Esophagus squamous epithelium (tissue), 5 donors: ENCODE results near the gene PLCB4. TPM values are rescaled to one million over a fixed set of nuclear protein-coding genes. Genes with fewer than 3 reads are reported as not detected.

ENCODE experiments used
- DNase-seq: peaks from one replicate; lab custom pipeline; 2025; lab: John Stamatoyannopoulos, UW
- H3K27ac ChIP-seq, 4 donors: fragments of 200-600 bp; sonication (generic); one replicate each; pipeline ENCODE4 v1.5.1; 2016 to 2019; ENCODE audit warnings: mild to moderate bottlenecking in 1 of 4
- H3K27me3 ChIP-seq, 4 donors: fragments of 200-600 bp; sonication (generic); 1 replicate in 3 of 4; 2 replicates in 1 of 4; pipeline versions ENCODE4 v1.5.1 to v1.6.0; 2017 to 2021; ENCODE audit warnings: antibody characterized with exemption in 1 of 4
- H3K36me3 ChIP-seq, 3 donors: fragments of 200-600 bp; sonication (generic); one replicate each; pipeline ENCODE4 v1.5.1; 2016 to 2019
- H3K4me1 ChIP-seq, 3 donors: fragments of 200-600 bp; sonication (generic); one replicate each; pipeline ENCODE4 v1.5.1; 2017 to 2019
- H3K4me3 ChIP-seq, 4 donors: fragments of 200-600 bp; sonication (generic); 1 replicate in 3 of 4; 2 replicates in 1 of 4; pipeline ENCODE4 v1.5.1; 2016 to 2019; ENCODE audit warnings: mild to moderate bottlenecking in 2 of 4, moderate library complexity in 1 of 4
- H3K9me3 ChIP-seq, 3 donors: fragments of 200-600 bp; sonication (generic); one replicate each; pipeline ENCODE4 v1.5.1; 2016 to 2019
- POLR2A ChIP-seq, 4 donors: fragments of 450-650 bp; IDR thresholded peaks; one replicate each; pipeline ENCODE4 v1.6.1; 2017; ENCODE audit warnings: antibody characterized with exemption in 4 of 4, mild to moderate bottlenecking in 4 of 4, moderate library complexity in 3 of 4
- WGBS, 2 donors: methylation state at CpG; one replicate each; pipeline ENCODE4 v1.1.5; 2018; 5-methylcytosine and 5-hydroxymethylcytosine counted together
- intact Hi-C: fragments of 100-400 bp; cut with DNase I; formaldehyde crosslinking; loops from one replicate; pipeline ENCODE4 v1.15.0; 2022
- total RNA-seq, 4 donors: library from RNA; depleted of rRNA; stranded (reverse); fragments of >200 nt; gene quantifications; one replicate each; pipeline ENCODE4 v1.1.0, GENCODE V29; 2016
- TF ChIP-seq, protein P1 (sequence below), 6 experiments: fragments of 450-650 bp in 4 of 6; fragments of 200-600 bp in 2 of 6; sonication (generic) in 2 of 6; IDR thresholded peaks; one replicate each; pipeline ENCODE4 v1.5.1; 2016 to 2019; ENCODE audit warnings: antibody characterized with exemption in 6 of 6, mild to moderate bottlenecking in 4 of 6, moderate library complexity in 4 of 6
- donor health status: DM: yes; HTN: yes; CAD: no.

PLCB4 gene
- total RNA-seq, 4 donors from 2014 or later = 1.1 to 13.7 (median 2.8) TPM

GRCh38 chr20:9358001-9358400, 289.1 kb downstream of the PLCB4 start:
- TF ChIP-seq, protein P1, sequence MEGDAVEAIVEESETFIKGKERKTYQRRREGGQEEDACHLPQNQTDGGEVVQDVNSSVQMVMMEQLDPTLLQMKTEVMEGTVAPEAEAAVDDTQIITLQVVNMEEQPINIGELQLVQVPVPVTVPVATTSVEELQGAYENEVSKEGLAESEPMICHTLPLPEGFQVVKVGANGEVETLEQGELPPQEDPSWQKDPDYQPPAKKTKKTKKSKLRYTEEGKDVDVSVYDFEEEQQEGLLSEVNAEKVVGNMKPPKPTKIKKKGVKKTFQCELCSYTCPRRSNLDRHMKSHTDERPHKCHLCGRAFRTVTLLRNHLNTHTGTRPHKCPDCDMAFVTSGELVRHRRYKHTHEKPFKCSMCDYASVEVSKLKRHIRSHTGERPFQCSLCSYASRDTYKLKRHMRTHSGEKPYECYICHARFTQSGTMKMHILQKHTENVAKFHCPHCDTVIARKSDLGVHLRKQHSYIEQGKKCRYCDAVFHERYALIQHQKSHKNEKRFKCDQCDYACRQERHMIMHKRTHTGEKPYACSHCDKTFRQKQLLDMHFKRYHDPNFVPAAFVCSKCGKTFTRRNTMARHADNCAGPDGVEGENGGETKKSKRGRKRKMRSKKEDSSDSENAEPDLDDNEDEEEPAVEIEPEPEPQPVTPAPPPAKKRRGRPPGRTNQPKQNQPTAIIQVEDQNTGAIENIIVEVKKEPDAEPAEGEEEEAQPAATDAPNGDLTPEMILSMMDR (IDR thresholded peaks at IDR 0.05) = no peak
- TF ChIP-seq POLR2A (IDR thresholded peaks at IDR 0.05) = no peak
- WGBS, 2 donors = 86 to 92% methylated on average over 2 of the region's 2 CpGs
- Histone ChIP-seq H3K36me3 (no peaks in the 10 kb centered on the region), H3K27me3 (no peaks in the 10 kb centered on the region), H3K27ac (no peak overlapping the region), H3K4me1 (peaks cover 0 to 27% (median 0%) of the 10 kb centered on the region in 3 donors), H3K9me3 (no peaks in the 10 kb centered on the region), H3K4me3 (no peak overlapping the region)
- intact Hi-C loops = loop anchor here (10.0 kb wide), 1 partner anchor 503 kb away; no protein-coding TSS in a partner anchor
- DNase-seq = no peak

DNA sequence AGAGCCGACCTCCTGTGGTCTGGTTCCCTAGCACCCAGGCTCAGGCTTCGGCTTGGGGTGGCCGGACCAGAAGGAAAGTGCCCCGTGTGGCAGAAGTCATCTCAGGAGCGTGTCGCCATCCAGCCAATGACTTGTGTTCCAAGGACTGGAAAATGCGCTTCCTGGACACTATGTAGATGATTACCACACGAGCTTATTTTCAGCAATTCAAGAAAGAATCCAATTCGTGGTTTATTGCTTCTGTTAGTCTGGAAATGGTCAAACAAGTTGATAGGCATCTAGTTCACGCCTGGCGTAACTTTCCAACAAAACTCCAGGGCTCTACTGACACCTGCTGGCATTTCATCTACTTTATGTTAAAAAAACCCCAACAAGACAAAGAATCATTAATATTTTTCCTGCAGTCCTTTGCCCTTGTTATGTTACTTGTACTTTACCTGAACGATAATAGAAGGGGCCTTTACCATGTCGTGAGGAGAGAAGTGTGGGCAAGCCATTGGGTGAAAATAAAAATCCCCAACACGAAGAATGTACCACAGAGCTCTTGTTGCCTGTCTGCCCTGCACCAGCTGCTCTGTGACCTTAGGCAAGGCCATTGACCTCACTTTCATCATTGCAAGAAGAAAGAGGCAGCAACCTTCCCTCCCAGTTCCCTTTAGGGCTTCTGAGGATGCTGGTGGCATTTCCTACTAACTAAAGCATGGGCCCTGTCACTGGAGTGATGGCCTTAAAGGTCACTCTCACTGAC, 290.8 kb downstream of the PLCB4 start:
- Histone ChIP-seq H3K4me1 (peaks cover 0 to 18% (median 0%) of the 10 kb centered on the region in 3 donors), H3K9me3 (no peaks in the 10 kb centered on the region), H3K27me3 (no peaks in the 10 kb centered on the region), H3K4me3 (no peak overlapping the region), H3K36me3 (no peaks in the 10 kb centered on the region), H3K27ac (peak overlapping the region in 2 of 4 donors; percentile 29 to 31)
- TF ChIP-seq, protein P1 (IDR thresholded peaks at IDR 0.05) = peak in 5 of 6 experiments; percentile 27 to 62 (median 44)
- TF ChIP-seq POLR2A (IDR thresholded peaks at IDR 0.05) = no peak
- intact Hi-C loops = loop anchor here (10.0 kb wide), 1 partner anchor 505 kb away; no protein-coding TSS in a partner anchor
- WGBS, 2 donors = 53 to 54% methylated on average over 14 of the region's 14 CpGs
- DNase-seq = no peak

- 53 to 80% methylated on average over 1 of the region's 1 CpG for WGBS, 2 donors
- H3K27me3 ChIP-seq = no peaks in the 10 kb centered on the region
- no peak overlapping the region for H3K4me3 ChIP-seq
- peak overlapping the region in 1 of 4 donors; percentile 29 for H3K27ac ChIP-seq
- no peaks in the 10 kb centered on the region for H3K9me3 ChIP-seq
- no peak for DNase-seq
- peaks cover 0 to 18% (median 0%) of the 10 kb centered on the region in 3 donors for H3K4me1 ChIP-seq
- no peak for TF ChIP-seq POLR2A (IDR thresholded peaks at IDR 0.05)
- TF ChIP-seq, protein P1 (IDR thresholded peaks at IDR 0.05) = no peak
- intact Hi-C loops = no loop called here
- no peaks in the 10 kb centered on the region for H3K36me3 ChIP-seq
These were observed 291.5 kb downstream of the PLCB4 start for GRCh38 chr20:9360431-9360830.

- no peaks in the 10 kb centered on the region for H3K36me3 ChIP-seq
- DNase-seq = no peak
- 53 to 60% methylated on average over 2 of the region's 2 CpGs for WGBS, 2 donors
- peaks cover 0 to 18% (median 0%) of the 10 kb centered on the region in 3 donors for H3K4me1 ChIP-seq
- no peak overlapping the region for H3K4me3 ChIP-seq
- no peak for TF ChIP-seq POLR2A (IDR thresholded peaks at IDR 0.05)
- TF ChIP-seq, protein P1 (IDR thresholded peaks at IDR 0.05) = no peak
- H3K27me3 ChIP-seq = no peaks in the 10 kb centered on the region
- no peaks in the 10 kb centered on the region for H3K9me3 ChIP-seq
- H3K27ac ChIP-seq = no peak overlapping the region
- intact Hi-C loops = no loop called here
These were observed 294.8 kb downstream of the PLCB4 start for GRCh38 chr20:9363673-9364072.

DNA sequence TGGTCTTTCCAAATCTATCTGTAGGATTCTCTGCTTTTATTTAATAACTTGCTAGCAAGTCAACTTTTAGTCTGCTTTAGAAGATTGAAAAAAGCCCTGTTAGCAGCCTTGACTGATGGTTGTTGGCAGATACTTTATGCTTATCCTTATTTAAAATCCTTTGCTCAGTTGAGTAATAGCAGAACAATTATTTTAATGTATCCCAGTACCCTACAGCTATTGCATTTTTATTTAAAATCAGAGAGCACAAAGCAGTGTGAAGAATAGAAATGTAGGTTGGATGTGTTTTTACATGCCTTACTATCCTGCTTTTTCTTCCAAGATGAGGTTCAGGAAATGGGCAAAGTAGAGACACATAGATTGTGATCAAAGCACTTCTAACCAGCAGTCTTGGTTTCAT, 298.4 kb downstream of the PLCB4 start:
- H3K4me3 ChIP-seq = no peak overlapping the region
- H3K27ac ChIP-seq = no peak overlapping the region
- no peaks in the 10 kb centered on the region for H3K36me3 ChIP-seq
- no peaks in the 10 kb centered on the region for H3K27me3 ChIP-seq
- no peak for DNase-seq
- TF ChIP-seq, protein P1 (IDR thresholded peaks at IDR 0.05) = no peak
- TF ChIP-seq POLR2A (IDR thresholded peaks at IDR 0.05) = no peak
- H3K9me3 ChIP-seq = no peaks in the 10 kb centered on the region
- intact Hi-C loops = no loop called here
- no peaks in the 10 kb centered on the region for H3K4me1 ChIP-seq
